Activated naive CD8-positive, alpha-beta T cell (primary cell): Measurements from ENCODE around the gene LIN7B.
"Not testable (repeated sequence)": the region's sequence is repeated elsewhere in the genome, so short reads cannot be mapped to it uniquely, and the experiment has no call there.

Source experiments
- H3K27ac Mint-ChIP-seq: one replicate; pipeline ENCODE4 v1.8.0; 2021; ENCODE audit warnings: mixed read lengths
- H3K27me3 Mint-ChIP-seq: one replicate; pipeline ENCODE4 v1.8.0; 2021; ENCODE audit warnings: mixed read lengths
- H3K36me3 Mint-ChIP-seq: one replicate; pipeline ENCODE4 v1.8.0; 2021; ENCODE audit warnings: mixed read lengths
- H3K4me1 Mint-ChIP-seq: one replicate; pipeline ENCODE4 v1.8.0; 2021; ENCODE audit warnings: low read depth, mixed read lengths
- H3K4me3 Mint-ChIP-seq: one replicate; pipeline ENCODE4 v1.8.0; 2021; ENCODE audit warnings: mild to moderate bottlenecking, mixed read lengths
- H3K9me3 Mint-ChIP-seq: one replicate; pipeline ENCODE4 v1.8.0; 2021; ENCODE audit warnings: low read depth, mixed read lengths

Gene LIN7B

GRCh38 chr19:49121841-49122240 is 7.7 kb downstream of the LIN7B start:
- H3K27me3 Mint-ChIP-seq, H3K9me3 Mint-ChIP-seq, H3K36me3 Mint-ChIP-seq, H3K4me3 Mint-ChIP-seq, H3K27ac Mint-ChIP-seq: not testable (repeated sequence)
- peaks cover 21% of the 10 kb centered on the region for H3K4me1 Mint-ChIP-seq

GRCh38 chr19:49123285-49123684 is 9.1 kb downstream of the LIN7B start:
- H3K27me3 Mint-ChIP-seq, H3K27ac Mint-ChIP-seq, H3K9me3 Mint-ChIP-seq, H3K4me3 Mint-ChIP-seq, H3K36me3 Mint-ChIP-seq: not testable (repeated sequence)
- H3K4me1 Mint-ChIP-seq = peaks cover 13% of the 10 kb centered on the region

- H3K4me1 Mint-ChIP-seq = peaks cover 17% of the 10 kb centered on the region
- H3K27me3 Mint-ChIP-seq = no peaks in the 10 kb centered on the region
- H3K9me3 Mint-ChIP-seq = no peaks in the 10 kb centered on the region
- H3K4me3 Mint-ChIP-seq = no peak overlapping the region
- no peak overlapping the region for H3K27ac Mint-ChIP-seq
- no peaks in the 10 kb centered on the region for H3K36me3 Mint-ChIP-seq
Observed at GRCh38 chr19:49125025-49125731, 11.0 kb downstream of the LIN7B start.

- Mint-ChIP-seq H3K36me3 (no peaks in the 10 kb centered on the region), H3K9me3 (no peaks in the 10 kb centered on the region), H3K27me3 (no peaks in the 10 kb centered on the region), H3K4me3 (no peak overlapping the region), H3K27ac (no peak overlapping the region), H3K4me1 (peaks cover 9% of the 10 kb centered on the region)
Observed at GRCh38 chr19:49126575-49126974, 12.4 kb downstream of the LIN7B start.

GRCh38 chr19:49127225-49127624 is 13.1 kb downstream of the LIN7B start:
- H3K27ac Mint-ChIP-seq, H3K27me3 Mint-ChIP-seq, H3K4me1 Mint-ChIP-seq, H3K36me3 Mint-ChIP-seq, H3K9me3 Mint-ChIP-seq: not testable (repeated sequence)
- H3K4me3 Mint-ChIP-seq = peak overlapping the region; percentile 7

- peaks cover 13% of the 10 kb centered on the region for H3K4me1 Mint-ChIP-seq
- peak overlapping the region; percentile 87 for H3K27ac Mint-ChIP-seq
- H3K36me3 Mint-ChIP-seq = no peaks in the 10 kb centered on the region
- peak overlapping the region; percentile 91 for H3K4me3 Mint-ChIP-seq
- H3K9me3 Mint-ChIP-seq = no peaks in the 10 kb centered on the region
- no peaks in the 10 kb centered on the region for H3K27me3 Mint-ChIP-seq
Observed at GRCh38 chr19:49127674-49128544, 13.7 kb downstream of the LIN7B start.

- no peak overlapping the region for H3K27ac Mint-ChIP-seq
- H3K9me3 Mint-ChIP-seq = no peaks in the 10 kb centered on the region
- H3K4me1 Mint-ChIP-seq = peaks cover 17% of the 10 kb centered on the region
- peak overlapping the region; percentile 91 for H3K4me3 Mint-ChIP-seq
- H3K27me3 Mint-ChIP-seq = no peaks in the 10 kb centered on the region
- H3K36me3 Mint-ChIP-seq = no peaks in the 10 kb centered on the region
Observed at GRCh38 chr19:49128545-49129237, 14.5 kb downstream of the LIN7B start.

- H3K4me1 Mint-ChIP-seq = peaks cover 22% of the 10 kb centered on the region
- H3K4me3 Mint-ChIP-seq = no peak overlapping the region
- no peak overlapping the region for H3K27ac Mint-ChIP-seq
- H3K36me3 Mint-ChIP-seq = no peaks in the 10 kb centered on the region
- H3K9me3 Mint-ChIP-seq = no peaks in the 10 kb centered on the region
- no peaks in the 10 kb centered on the region for H3K27me3 Mint-ChIP-seq
Observed at GRCh38 chr19:49129238-49129583, 15.0 kb downstream of the LIN7B start.

- H3K27ac Mint-ChIP-seq = no peak overlapping the region
- peaks cover 24% of the 10 kb centered on the region for H3K4me1 Mint-ChIP-seq
- no peaks in the 10 kb centered on the region for H3K27me3 Mint-ChIP-seq
- no peaks in the 10 kb centered on the region for H3K9me3 Mint-ChIP-seq
- no peaks in the 10 kb centered on the region for H3K36me3 Mint-ChIP-seq
- no peak overlapping the region for H3K4me3 Mint-ChIP-seq
Observed at GRCh38 chr19:49130325-49130724, 16.2 kb downstream of the LIN7B start.

- peak overlapping the region; percentile 73 for H3K4me3 Mint-ChIP-seq
- peaks cover 23% of the 10 kb centered on the region for H3K4me1 Mint-ChIP-seq
- H3K9me3 Mint-ChIP-seq = no peaks in the 10 kb centered on the region
- H3K27ac Mint-ChIP-seq = no peak overlapping the region
- no peaks in the 10 kb centered on the region for H3K36me3 Mint-ChIP-seq
- peaks cover 3% of the 10 kb centered on the region for H3K27me3 Mint-ChIP-seq
Observed at GRCh38 chr19:49132974-49133609, 18.9 kb downstream of the LIN7B start.

GRCh38 chr19:49133621-49134454 is 19.7 kb downstream of the LIN7B start:
- Mint-ChIP-seq H3K27ac (no peak overlapping the region), H3K4me1 (peaks cover 17% of the 10 kb centered on the region), H3K9me3 (no peaks in the 10 kb centered on the region), H3K27me3 (peaks cover 3% of the 10 kb centered on the region), H3K4me3 (peak overlapping the region; percentile 73), H3K36me3 (no peaks in the 10 kb centered on the region)

GRCh38 chr19:49135686-49136085 is 21.5 kb downstream of the LIN7B start:
- H3K4me1 Mint-ChIP-seq = peaks cover 15% of the 10 kb centered on the region
- no peak overlapping the region for H3K27ac Mint-ChIP-seq
- H3K36me3 Mint-ChIP-seq = no peaks in the 10 kb centered on the region
- H3K9me3 Mint-ChIP-seq = no peaks in the 10 kb centered on the region
- H3K27me3 Mint-ChIP-seq = peaks cover 3% of the 10 kb centered on the region
- H3K4me3 Mint-ChIP-seq = no peak overlapping the region

GRCh38 chr19:49136771-49137171 is 22.6 kb downstream of the LIN7B start:
- Mint-ChIP-seq H3K4me1 (peaks cover 19% of the 10 kb centered on the region), H3K27me3 (peaks cover 3% of the 10 kb centered on the region), H3K27ac (no peak overlapping the region), H3K9me3 (no peaks in the 10 kb centered on the region), H3K4me3 (no peak overlapping the region), H3K36me3 (no peaks in the 10 kb centered on the region)

- Mint-ChIP-seq H3K9me3 (no peaks in the 10 kb centered on the region), H3K4me1 (peaks cover 18% of the 10 kb centered on the region), H3K27ac (no peak overlapping the region), H3K36me3 (no peaks in the 10 kb centered on the region), H3K27me3 (peaks cover 10% of the 10 kb centered on the region), H3K4me3 (no peak overlapping the region)
Observed at GRCh38 chr19:49140951-49141350, 26.8 kb downstream of the LIN7B start.
